IPS DF 19.7 (cell line): ENCODE measurements around the gene RUFY4.
"Not testable (repeated sequence)": the region's sequence is repeated elsewhere in the genome, so short reads cannot be mapped to it uniquely, and the experiment has no call there.

Experiments
- DNase-seq: peaks from one replicate; pipeline ENCODE4 v3.0.0-alpha.2; 2013; ENCODE audit warnings: low read depth, low spot score

Gene RUFY4

DNA sequence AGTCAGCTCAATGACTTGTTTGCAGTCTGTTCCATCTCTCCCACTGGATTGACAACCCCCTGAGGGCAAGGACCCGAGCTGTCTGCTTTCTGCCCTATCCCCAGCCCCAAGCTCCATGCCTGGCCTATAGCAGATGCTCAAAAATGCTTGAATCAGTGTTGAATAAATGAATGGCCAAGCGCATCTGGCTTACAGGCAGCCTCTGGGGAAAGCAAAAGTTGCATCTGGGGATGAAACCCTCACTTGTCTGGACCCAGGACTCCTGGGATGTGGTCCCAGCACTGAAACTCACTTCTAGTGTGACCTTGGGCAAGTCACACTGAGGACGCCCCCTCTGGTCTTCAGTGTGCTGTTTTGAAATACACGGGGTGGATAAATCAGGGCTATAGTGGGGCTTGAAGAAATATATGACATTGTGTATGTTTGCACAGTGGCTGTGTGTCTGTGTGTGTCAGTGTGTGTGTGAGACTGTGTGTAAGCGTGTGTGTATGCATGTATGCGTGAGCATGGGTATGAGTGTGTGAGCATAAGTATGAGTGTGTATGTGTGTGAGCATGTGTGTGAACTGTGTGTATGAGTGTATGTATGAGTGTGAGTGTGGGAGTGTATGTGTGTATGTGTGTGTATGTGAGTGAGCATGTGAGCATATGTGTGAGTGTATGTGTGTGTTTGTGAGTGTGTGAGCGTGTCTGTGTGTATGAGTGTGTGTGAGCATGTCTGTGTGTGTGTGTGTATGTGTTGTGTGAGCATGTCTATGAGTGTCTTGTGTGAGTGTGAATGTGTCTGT is 38.5 kb upstream of the RUFY4 start:
- no peak for DNase-seq

DNA sequence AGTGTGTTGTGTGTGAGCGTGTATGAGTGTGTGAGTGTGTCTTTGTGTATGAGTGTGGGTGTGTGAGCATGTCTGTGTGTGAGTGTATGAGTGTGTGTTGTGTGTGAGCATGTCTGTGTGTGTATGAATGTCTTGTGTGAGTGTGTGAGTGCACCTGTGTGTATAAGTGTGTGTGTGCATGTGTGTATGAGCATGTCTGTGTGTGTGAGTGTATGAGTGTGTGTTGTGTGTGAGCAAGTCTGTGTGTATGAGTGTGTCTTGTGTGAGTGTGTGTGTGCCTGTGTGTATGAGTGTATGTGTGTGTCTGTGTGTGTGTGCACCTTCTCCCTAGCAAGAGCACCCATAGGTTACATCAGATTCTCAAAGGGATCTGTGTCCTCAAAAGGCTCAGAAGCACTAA is 37.8 kb upstream of the RUFY4 start:
- DNase-seq: no peak

DNA sequence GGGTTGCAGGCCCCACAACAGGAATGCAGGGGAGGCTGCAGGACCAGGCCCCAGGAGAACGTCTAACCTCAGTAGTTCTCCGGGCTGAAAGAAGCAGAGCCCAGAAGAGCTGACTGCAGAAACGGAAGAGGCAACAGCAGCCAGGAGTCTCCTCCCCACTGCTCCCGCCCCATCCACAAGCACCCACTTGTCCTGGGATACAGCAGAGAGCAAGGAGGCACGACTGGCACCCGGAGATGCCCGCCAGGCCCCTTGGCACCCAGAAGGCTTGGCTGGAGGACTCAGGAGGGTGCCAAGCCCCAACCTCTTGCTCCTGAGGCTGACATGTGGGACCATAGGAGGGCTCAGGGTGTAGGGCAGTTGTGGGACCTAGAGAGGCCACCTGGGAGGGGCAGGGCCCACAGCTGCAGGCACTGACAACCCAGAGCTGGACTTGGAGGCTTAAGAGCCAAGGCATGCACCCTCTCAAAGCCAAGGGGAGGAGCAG is 37.2 kb upstream of the RUFY4 start:
- DNase-seq: no peak

DNA sequence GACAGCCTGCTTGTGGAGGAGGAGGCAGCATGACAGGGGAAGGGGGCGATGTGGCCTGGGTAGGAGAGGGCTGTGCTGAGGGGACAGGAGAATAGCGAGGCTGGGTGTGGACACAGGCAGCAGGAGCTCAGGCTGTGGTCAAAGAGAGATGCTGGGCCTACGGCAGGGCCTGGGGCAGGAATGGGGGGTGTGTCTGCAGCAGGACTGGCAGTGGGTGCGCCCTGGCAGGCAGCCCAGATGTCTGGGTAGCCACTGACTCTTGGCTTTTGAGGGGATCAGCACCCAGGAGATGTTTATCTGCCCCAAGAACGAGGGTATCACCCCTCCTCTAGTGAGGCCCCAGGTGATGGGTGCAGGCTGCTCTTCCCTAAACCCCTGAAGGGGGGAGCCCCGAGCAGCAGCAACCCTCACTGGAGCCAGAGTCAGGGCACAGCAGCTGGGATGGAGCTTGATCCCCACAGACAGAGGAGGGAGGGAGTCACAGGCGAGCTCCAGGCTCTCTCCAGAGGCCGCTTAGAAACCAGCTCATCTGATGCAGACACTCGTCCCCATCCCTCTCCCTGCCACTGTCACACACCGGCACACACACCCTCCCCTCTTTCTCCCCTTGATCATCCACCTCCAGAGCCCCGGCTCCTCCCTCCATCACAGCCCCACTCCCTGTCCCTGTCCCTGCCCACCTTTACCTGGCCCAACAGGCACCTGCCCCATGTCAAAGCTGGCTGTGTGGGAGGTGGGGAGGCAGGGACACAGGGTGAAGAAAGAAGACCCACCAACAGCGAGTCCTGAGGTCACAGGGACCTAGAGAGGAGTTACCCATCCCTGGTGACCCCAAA is 36.5 kb upstream of the RUFY4 start:
- no peak for DNase-seq

DNA sequence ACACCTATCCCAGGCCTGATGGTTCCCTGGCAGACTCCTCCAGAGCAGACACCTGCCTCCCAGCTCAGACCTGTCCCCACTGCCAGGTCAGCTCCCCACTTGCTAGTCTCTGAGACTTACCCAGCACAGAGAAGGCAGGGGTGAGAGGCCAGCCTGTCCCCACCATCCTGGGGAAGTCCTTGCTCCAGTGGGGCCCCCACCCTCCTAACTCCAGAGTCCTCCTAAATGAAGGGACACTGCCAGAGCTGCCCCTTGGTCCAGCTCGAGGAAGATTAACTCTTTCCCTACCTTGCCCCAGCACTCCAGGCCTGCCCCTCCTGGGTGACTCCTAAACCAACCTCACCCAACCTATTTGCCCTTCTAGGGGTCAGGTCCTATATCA is 35.9 kb upstream of the RUFY4 start:
- DNase-seq: no peak

DNA sequence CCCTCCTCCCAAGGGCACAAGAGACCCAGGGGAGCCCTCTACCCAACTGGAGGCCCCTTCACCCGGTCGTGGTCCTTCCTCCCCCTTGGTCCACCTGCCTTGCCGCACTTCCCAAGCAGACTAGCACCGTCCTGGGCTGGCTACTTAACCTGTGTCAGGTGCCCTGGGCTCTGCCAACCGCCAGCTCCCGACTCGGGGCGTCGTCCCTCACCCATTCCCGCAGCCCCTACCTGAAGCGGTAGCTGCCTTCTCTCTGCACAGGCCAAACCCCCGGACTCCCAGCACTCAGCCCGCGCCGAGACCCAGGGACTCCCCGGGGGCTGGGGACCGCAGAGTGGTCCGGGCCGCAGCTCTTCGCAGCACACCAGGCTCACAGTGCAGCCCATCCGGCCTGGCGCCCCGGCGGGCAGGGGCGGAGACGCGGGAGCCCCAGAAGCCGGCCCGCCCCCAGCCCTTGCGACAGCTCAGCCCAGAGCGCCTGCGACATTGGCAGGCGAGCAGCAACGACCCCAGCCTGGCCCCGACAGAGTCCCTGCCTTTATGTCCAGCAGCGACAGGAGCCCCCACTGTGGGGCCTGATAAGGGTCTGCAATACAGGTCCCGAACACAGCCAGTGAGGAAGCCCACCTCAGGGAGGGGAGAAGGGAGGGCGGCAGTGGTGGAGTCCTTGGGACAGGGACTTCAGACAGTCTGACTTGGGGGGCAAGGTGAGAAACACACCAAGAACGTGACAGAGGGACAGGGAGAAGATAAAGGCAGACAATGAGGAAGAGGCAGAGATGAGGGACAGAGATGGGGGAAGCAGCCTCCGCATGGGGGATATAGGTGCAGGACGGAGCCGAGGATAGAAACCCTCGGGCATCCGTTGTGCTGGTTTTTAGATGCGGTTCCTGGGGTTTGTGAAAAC is 35.2 kb upstream of the RUFY4 start:
- no peak for DNase-seq

DNA sequence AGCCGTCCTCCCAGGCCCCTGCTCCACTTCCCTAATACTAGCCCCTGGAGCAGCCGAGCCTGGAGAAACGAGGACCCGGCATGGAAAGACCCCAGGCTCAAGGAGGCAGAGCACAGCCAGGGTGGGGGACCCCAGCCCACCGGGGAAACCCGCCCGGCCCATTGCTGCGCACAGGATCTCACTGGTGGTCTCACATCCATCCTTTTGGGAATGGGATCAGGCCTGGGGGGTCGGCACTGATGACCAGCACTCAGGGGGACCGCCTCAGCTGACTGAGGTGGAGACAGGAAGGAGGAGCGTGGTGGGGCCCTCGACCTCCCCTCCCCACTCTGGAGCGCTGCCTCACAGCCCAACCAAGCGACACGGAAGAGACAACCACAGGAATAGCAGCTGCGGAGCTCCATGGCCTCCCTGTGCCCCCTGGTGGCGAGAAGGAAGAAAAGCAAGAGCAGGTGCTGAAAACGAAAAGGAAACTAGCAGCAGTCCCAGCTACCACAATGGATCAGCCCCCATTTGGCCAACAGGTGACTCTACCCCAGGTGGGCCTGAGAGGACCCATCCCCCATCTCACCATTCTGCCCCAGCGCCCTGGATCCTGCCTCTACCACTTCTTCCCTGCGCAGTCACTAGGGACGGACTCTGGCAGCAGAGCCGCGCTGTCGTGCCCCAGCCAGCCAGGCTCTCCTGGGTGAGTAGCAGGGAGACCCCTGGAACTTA is 34.4 kb upstream of the RUFY4 start:
- DNase-seq: not testable (repeated sequence)

DNA sequence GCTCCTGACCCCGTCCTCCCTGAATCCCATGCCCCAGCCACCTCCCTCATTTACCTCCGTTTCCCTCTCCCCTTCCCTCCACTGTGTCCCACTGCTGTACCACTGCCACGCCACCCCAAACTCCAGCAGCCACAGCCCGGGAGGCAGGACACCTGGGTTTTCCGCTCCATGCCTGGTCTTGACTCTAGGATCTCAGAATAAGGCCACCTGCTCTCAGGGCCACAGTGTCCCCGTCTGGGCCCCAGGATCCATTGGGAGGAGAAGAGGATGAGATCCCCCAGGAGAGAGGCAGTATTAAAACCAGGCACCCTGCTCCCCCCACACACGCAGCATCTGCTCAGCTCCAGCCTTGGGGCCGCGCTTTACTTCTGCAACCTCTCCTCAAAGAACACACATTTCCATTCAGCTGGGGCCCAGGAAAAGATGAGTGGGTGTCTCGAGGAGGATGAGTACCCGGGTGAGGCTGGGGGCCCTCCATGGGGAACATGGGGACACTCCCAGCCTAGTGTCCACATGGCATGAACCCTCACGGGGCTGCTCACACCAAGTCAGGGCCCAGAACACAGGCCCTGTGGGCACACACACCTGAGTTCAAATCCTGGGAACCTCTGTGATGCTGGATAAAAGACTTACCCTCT is 33.5 kb upstream of the RUFY4 start:
- no peak for DNase-seq

DNA sequence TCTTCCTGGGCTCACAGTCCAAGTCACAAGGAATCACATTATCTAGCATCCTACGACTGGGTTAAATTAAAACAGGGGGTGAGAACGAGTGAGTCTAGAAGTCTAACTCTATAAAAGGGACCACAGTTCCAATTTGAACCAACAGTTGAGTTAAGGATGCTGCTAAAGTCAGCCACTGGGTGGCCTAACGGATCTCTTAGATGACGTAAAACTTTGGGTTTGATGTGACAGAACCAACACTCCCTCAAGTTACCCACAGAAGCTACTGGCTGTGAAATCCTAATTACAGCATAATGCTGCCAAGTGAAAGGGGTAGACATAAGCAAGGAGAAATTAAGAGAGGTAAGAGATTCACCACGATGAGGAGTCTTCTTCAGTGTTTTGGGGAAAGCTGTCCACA is 32.7 kb upstream of the RUFY4 start:
- DNase-seq: no peak

DNA sequence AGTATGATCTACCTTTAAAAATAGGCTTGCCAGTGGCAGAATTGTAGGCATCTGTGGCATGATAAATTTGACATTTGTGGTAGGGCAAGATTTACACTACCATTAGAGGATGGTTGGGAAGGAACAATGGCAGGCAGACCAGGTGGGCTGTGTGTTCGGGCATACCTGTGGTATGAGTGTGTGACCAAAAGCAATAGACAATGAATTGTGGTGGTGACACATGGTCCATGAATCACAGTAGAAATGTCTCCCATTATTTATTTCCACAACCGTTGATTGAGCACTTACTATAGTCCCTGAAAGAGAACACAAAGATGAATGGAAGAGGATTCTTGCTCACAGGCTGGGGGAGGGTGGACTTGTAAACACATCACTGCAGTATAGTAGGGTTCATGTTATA is 29.9 kb upstream of the RUFY4 start:
- DNase-seq: no peak

DNA sequence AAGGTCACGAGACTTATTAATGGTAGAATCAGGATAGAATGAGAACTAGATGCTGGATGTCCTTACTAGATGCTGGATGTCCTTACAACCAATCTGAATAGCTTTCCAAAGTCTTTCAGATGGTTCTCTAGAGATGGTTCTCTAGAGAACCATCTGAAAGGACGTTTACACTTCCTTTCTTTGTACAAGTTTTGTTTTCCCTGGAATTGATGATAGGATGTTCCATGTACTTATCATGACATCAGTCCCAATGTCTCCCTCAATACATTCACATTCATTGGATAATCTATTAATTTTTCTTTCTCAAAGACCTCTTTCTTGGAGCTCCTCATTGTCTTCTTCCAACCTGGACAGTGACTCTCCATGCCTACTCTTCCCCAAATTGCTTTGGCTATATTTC is 28.2 kb upstream of the RUFY4 start:
- no peak for DNase-seq

DNA sequence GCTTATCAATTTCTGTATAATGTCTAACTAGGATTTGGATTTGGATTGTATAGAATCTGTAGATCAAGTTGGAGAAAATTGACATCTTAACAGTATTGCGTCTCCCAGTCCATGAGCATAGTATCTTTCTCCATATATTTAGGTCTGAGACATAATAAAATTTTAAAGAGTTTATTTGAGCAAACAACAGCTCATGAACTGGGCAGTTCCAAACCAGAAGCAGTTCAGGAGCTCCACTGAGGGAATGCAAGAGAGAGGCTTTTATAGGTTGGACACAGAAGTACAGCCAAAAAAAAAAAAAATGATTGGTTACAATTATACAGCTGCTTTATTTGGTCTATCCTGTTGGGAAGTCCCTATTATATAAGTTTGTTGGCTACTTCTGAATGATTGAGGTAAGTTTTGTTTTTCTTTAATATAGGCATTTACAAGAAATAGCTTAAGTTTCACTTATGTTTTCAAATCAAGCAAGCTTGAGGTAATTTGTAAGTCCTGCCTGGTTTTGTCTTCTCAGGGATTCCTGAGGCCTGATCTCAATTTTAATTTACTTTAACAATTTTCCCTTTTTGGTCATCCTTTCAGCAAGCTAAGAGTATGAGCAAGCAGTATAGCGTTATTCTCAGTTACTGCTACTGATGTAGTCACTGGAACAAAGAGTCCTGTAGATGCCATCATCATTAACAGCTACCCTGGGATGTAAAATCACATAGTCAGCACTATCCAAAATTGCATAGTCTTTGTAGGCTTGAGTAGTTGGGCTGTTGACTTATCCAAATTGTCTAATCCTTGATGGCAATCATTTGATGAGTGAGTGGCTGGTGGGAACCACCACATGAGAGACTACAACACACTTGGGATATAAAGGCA is 27.5 kb upstream of the RUFY4 start:
- DNase-seq: no peak

DNA sequence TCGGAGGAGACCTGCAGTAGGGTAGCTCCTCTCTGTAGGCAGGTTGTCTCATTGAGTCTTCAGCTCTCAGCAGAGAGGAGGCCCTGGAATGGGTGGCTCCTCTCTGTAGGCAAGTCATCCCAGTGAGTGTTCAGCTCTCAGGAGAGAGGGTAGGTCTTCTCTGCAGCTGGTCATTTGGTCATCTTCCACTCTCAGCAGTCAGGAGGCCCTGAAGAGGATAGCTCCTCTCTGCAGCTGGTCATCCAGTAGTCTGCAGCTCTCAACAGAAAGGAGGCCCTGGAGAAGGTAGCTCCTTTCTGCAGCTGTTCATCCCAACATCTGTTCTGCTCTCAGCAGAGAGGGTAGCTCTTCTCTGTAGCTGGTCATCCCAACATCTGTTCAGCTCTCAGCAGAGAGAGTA is 26.0 kb upstream of the RUFY4 start:
- DNase-seq: no peak

DNA sequence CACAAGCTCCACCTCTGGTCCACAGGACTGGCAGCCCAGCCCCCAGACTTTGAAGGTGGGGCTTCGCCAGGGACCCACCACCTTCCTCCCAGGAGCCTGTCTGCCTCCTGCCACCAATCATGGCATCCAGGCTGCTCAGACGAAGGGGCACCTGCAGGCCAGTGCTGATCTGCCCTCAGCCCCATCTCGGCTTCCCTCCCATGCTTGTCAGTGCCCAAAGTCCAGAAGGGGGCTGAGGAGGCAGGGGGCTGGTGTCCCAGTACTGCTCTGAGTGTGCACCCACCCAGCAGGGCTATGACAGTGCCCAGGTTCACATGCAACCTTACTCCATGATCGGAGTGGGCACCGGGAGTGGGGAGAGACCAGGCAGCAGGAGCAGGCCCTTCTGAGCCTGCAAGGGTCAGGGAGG is 25.3 kb upstream of the RUFY4 start:
- DNase-seq: no peak

DNA sequence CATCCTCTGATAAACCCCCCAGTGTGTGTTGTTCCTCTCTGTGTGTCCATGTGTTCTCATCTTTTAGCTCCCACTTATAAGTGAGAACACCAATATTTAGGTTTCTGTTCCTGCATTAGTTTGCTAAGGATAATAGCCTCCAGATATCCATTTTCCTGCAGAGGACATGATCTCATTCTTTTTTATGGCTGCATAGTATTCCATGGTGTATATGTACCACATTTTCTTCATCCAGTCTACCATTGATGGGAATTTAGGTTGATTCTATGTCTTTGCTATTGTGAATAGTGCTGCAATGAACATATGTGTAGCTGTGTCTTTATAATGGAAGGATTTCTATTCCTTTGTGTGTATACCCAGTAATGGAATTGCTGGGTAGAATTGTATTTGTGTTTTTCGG is 24.5 kb upstream of the RUFY4 start:
- DNase-seq: not testable (repeated sequence)

DNA sequence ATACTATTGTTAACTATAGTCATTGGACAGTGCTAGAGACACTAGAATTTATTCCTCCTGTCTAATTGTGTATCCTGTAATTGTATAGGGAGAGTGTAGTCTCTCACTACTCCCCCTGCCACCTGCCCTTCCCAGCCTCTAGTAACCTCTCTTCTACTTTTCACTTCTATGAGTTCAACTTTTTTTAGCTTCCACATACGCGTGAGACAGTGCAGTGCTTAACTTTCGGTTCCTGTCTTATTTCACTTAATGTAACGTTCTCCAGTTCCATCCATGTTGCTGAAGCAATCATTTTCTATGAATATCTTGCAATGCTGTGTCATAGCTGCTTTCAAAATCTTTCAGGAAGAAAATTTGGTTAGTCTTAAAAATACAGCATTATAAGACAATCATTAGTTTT is 22.8 kb upstream of the RUFY4 start:
- no peak for DNase-seq

DNA sequence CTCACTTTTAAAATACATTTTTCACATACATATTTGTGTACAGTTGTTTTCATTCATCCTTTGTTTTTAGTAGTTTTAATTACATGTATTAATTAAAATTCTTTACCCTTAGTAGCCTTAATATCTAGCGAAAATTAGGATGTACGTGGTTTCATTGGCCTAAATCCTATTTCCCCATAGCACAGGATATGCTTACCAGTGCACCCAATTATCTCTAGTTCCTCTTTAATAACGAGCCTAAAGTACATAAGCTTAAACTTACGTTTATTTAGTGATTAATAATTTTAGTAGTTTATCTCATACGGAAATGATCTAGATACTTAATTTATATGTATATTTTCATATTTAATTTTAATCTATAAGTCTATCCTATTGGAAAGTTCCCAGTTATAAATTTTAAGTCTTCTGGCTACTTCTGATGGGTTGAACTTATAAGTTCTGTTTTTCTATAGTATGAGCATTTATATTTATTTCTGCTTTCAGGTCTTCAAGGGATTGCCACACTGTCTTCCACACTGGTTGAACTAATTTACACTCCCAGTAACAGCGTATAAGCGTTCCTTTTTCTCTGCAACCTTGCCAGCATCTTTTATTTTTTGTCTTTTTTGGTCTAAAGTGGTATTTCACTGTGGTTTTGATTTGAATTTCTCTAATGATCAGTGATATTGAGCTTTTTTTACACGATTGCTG is 21.4 kb upstream of the RUFY4 start:
- DNase-seq: no peak

DNA sequence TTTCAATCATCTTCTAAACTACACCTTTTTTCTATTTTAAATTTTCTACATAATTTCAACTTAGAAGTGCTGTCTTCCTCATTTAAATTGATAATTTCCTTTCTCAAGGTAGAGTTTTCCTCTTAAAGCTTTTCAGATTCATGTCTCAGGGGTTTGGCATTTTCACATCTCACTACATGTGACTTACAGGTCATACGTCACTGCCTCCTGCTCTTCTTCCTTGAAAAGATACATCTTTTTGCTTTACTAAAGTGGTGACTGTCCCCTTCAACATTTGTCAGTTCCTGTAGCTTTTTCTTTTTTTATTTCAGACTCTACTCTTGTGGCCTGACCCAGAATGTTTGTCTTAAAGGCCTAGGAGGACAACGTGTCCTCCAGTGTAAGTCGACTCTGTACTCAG is 17.1 kb upstream of the RUFY4 start:
- no peak for DNase-seq

DNA sequence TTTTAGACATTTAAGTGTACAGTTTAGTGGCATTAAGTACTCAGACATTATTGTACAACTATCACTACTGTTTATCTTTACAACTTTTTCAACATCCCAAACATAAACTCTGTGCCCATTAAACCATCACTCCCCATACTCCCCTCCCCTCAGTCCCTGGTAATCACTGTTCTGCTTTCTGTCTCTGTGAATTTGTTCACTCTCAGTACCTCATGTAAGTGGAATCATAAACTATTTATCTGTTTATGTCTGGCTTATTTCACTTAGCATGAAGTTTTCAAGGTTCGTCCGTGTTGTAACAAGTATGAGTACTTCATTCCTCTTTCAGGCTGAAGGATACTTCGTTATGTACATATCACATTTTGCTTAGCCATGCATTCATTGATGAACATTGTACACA is 9.8 kb upstream of the RUFY4 start:
- no peak for DNase-seq
